ENCODE data around the gene SHC3.

SHC3 gene

GRCh38 chr9:89024727-89025126, 153.9 kb downstream of the SHC3 start:
- Histone ChIP-seq H3K27me3 (ENCODE audit: insufficient read depth, poor library complexity, severe bottlenecking) (no peaks in the 10 kb centered on the region), H3K4me3 (ENCODE audit: severe bottlenecking) (no peak overlapping the region), H3K36me3 (ENCODE audit: low read depth) (no peaks in the 10 kb centered on the region), H3K9me3 (ENCODE audit: severe bottlenecking) (peaks cover 4% of the 10 kb centered on the region), H3K27ac (ENCODE audit: poor library complexity, severe bottlenecking) (no peak overlapping the region), H3K4me1 (ENCODE audit: insufficient read depth, poor library complexity, severe bottlenecking) (peaks cover 4% of the 10 kb centered on the region)
- TF ChIP-seq CTCF (IDR thresholded peaks at IDR 0.05; ENCODE audit: poor library complexity, severe bottlenecking): no peak
- ATAC-seq (ENCODE audit: low read depth) (no peak), DNase-seq (ENCODE audit: low spot score) (no peak)

- ATAC-seq (ENCODE audit: low read depth) (no peak), DNase-seq (ENCODE audit: low spot score) (no peak)
- H3K27me3 ChIP-seq (ENCODE audit: insufficient read depth, poor library complexity, severe bottlenecking): no peaks in the 10 kb centered on the region
- H3K4me1 ChIP-seq (ENCODE audit: insufficient read depth, poor library complexity, severe bottlenecking): peaks cover 4% of the 10 kb centered on the region
- no peak for TF ChIP-seq CTCF (IDR thresholded peaks at IDR 0.05; ENCODE audit: poor library complexity, severe bottlenecking)
- no peak overlapping the region for H3K27ac ChIP-seq (ENCODE audit: poor library complexity, severe bottlenecking)
- no peak overlapping the region for H3K4me3 ChIP-seq (ENCODE audit: severe bottlenecking)
- H3K9me3 ChIP-seq (ENCODE audit: severe bottlenecking): no peaks in the 10 kb centered on the region
- H3K36me3 ChIP-seq (ENCODE audit: low read depth): no peaks in the 10 kb centered on the region
Measured at GRCh38 chr9:89023740-89024139, 154.9 kb downstream of the SHC3 start.

GRCh38 chr9:89022902-89023301, 155.7 kb downstream of the SHC3 start:
- DNase-seq (ENCODE audit: low spot score) (no peak), ATAC-seq (ENCODE audit: low read depth) (no peak)
- Histone ChIP-seq H3K27me3 (ENCODE audit: insufficient read depth, poor library complexity, severe bottlenecking) (no peaks in the 10 kb centered on the region), H3K27ac (ENCODE audit: poor library complexity, severe bottlenecking) (no peak overlapping the region), H3K4me3 (ENCODE audit: severe bottlenecking) (no peak overlapping the region), H3K36me3 (ENCODE audit: low read depth) (no peaks in the 10 kb centered on the region), H3K4me1 (ENCODE audit: insufficient read depth, poor library complexity, severe bottlenecking) (peaks cover 4% of the 10 kb centered on the region), H3K9me3 (ENCODE audit: severe bottlenecking) (no peaks in the 10 kb centered on the region)
- TF ChIP-seq CTCF (IDR thresholded peaks at IDR 0.05; ENCODE audit: poor library complexity, severe bottlenecking): no peak

- Histone ChIP-seq H3K27ac (ENCODE audit: poor library complexity, severe bottlenecking) (no peak overlapping the region), H3K4me1 (ENCODE audit: insufficient read depth, poor library complexity, severe bottlenecking) (peaks cover 4% of the 10 kb centered on the region), H3K9me3 (ENCODE audit: severe bottlenecking) (no peaks in the 10 kb centered on the region), H3K36me3 (ENCODE audit: low read depth) (no peaks in the 10 kb centered on the region), H3K27me3 (ENCODE audit: insufficient read depth, poor library complexity, severe bottlenecking) (no peaks in the 10 kb centered on the region), H3K4me3 (ENCODE audit: severe bottlenecking) (no peak overlapping the region)
- ATAC-seq (ENCODE audit: low read depth) (no peak), DNase-seq (ENCODE audit: low spot score) (no peak)
- TF ChIP-seq CTCF (IDR thresholded peaks at IDR 0.05; ENCODE audit: poor library complexity, severe bottlenecking): no peak
Measured at GRCh38 chr9:89022001-89022759, 156.4 kb downstream of the SHC3 start.

GRCh38 chr9:89021154-89021803, 157.3 kb downstream of the SHC3 start:
- no peaks in the 10 kb centered on the region for H3K36me3 ChIP-seq (ENCODE audit: low read depth)
- H3K4me3 ChIP-seq (ENCODE audit: severe bottlenecking): no peak overlapping the region
- no peaks in the 10 kb centered on the region for H3K27me3 ChIP-seq (ENCODE audit: insufficient read depth, poor library complexity, severe bottlenecking)
- peaks cover 4% of the 10 kb centered on the region for H3K4me1 ChIP-seq (ENCODE audit: insufficient read depth, poor library complexity, severe bottlenecking)
- peak; percentile 85 for ATAC-seq (ENCODE audit: low read depth)
- no peak for TF ChIP-seq CTCF (IDR thresholded peaks at IDR 0.05; ENCODE audit: poor library complexity, severe bottlenecking)
- no peak overlapping the region for H3K27ac ChIP-seq (ENCODE audit: poor library complexity, severe bottlenecking)
- no peak for DNase-seq (ENCODE audit: low spot score)
- H3K9me3 ChIP-seq (ENCODE audit: severe bottlenecking): no peaks in the 10 kb centered on the region

Data from RWPE2 (cell line).